Myocyte (in vitro differentiated cells): ENCODE measurements around the gene COASY. TPM values are rescaled to one million over a fixed set of nuclear protein-coding genes. Genes with fewer than 3 reads are reported as not detected.
"Not testable (repeated sequence)": the region's sequence is repeated elsewhere in the genome, so short reads cannot be mapped to it uniquely, and the experiment has no call there.

ENCODE experiments used
- DNase-seq: peaks from one replicate; pipeline ENCODE4 v3.0.0-alpha.2; 2012; ENCODE audit warnings: low read depth
- total RNA-seq: library from RNA; depleted of rRNA; stranded (reverse); fragments of >200 nt; gene quantifications from 2 replicates; pipeline ENCODE4 v1.2.3, GENCODE V29; 2014

COASY gene
- total RNA-seq, 1 donor from 2014 or later, result 24.4 TPM

DNA sequence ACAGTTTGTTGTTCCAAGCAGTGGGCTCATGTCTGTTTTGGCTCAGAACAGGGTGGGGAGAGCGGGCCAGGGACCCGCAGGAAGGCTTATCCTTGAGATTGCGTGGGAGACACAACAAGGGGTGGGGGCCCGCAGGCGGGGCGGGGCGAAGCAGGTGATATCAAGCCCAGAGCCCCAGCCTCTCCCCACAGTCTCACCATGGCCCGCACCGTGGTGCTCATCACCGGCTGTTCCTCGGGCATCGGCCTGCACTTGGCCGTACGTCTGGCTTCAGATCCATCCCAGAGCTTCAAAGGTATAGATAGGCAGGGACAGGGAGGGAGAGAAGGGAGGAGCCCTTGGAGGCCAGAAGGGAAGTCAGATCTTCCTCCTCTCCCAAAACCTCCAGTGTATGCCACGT is 9.2 kb upstream of the COASY start, which contains the start of gene HSD17B1:
HSD17B1 (plus strand) TSS at position 188 of the 400 bp plus-strand sequence; CDS start at position 199, 11 bp downstream.
- DNase-seq, result not testable (repeated sequence)

DNA sequence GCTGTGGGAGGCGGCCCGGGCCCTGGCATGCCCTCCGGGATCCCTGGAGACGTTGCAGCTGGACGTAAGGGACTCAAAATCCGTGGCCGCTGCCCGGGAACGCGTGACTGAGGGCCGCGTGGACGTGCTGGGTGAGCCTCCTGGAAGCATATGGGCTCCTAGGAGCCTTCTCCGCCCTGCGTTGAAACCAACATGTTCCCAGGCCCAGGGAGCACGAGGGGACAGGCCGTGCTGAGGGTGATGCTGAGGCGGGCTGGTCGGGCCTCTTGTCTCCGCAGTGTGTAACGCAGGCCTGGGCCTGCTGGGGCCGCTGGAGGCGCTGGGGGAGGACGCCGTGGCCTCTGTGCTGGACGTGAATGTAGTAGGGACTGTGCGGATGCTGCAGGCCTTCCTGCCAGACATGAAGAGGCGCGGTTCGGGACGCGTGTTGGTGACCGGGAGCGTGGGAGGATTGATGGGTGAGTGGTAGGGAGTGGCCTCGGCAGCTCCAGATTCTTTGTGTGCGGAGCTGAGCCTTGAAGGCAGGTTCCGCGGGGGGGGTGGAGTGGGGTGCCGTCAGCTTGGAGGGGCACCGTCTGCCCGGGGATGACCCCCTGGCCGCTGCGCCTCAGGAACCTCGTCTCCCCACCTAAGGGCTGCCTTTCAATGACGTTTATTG is 8.7 kb upstream of the COASY start:
- no peak for DNase-seq

DNA sequence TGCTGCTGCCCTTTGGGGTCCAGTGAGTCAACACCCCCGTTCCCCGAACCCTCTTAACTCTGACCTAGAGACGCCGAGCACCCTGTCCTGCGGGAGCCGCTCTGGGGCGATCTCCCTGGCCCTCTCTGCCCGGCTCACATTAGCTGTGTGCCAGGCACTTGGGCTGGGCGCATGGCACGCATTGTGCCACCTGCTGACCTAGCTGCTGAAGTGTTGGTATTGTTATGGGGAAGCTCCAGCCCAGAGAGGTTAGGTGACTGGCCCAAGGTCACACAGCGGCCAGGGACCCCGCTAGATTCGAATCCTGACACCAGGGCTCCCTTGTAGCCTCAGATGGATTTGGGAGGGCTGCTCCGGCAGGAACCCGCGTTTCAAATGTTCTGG is 8.1 kb upstream of the COASY start:
- DNase-seq, result peak; percentile 26

DNA sequence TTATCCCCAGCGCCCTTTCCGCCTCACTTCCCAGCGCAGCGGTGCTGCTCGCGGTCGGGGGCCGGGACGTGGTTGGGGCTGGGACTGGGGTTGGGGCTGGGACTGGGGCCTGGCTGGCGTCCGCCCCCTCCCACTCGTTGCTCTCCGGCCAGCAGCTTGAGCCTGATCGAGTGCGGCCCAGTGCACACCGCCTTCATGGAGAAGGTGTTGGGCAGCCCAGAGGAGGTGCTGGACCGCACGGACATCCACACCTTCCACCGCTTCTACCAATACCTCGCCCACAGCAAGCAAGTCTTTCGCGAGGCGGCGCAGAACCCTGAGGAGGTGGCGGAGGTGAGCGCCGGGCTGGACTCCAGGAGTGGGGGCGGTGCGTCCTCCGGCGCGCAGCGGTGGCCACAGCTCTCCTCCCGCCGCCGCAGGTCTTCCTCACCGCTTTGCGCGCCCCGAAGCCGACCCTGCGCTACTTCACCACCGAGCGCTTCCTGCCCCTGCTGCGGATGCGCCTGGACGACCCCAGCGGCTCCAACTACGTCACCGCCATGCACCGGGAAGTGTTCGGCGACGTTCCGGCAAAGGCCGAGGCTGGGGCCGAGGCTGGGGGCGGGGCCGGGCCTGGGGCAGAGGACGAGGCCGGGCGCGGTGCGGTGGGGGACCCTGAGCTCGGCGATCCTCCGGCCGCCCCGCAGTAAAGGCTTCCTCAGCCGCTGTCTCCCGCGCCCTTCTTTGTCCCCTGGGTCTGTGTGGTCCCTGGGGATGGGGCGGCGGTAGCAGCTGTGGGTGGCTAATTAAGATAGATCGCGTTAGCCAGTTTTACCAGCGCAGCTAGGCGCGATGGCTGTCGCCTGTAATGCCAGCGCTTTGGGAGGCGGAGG is 7.5 kb upstream of the COASY start:
- DNase-seq, result peak; percentile 83

DNA sequence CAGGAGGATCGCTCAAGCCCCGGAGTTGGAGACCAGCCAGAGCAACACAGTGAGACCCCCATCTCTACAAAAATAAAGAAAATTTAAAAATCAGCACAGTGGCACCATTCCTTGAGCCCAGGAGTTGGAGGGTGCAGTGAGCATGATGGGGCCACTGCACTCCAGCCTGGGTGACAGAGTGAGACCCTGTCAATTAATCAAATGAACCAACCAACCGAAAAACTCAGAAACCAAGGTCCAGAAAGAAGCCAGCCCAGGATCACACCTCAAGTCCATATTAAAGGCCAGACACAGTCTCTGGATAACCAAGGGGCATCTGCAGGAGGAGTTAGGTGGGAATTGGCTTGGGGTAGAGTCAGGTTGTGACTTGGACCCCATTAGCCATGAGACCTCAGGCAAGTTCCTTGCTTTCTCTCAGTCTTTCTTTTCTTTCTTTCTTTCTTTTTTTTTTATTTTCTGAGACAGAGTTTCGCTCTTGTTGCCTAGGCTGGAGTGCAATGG is 6.8 kb upstream of the COASY start:
- no peak for DNase-seq

DNA sequence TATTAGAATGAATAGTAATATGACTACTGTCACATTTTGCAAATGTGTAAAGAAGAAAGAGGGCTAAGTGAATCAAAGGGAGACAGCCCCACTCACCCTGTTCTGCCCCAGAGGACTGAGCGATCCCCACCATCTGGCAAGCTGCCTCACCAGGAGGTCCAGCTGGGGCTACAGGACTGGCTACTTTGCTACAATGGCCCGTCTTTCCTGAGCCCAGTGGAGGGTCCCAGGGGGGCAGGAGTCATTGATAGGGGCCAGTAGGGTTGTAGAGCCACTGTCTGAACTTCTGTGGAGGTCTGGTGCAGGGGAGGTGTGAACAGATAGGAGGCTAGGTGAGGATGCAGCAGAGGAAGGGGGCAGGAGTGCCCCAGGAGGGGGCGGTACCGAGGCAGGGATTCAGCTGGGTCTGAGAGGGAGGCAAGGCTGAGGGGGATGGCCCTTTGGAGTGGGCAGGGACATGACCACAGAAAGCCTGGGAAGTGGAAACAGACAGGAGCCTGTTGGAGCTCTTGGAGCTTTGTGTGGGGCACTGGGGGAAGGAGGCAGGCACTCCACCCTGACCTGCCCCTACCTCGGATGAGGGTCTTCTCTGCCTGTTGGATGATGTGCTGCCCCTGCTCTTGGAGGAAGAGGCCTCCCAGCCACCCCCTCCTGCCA is 5.9 kb upstream of the COASY start:
- not testable (repeated sequence) for DNase-seq

DNA sequence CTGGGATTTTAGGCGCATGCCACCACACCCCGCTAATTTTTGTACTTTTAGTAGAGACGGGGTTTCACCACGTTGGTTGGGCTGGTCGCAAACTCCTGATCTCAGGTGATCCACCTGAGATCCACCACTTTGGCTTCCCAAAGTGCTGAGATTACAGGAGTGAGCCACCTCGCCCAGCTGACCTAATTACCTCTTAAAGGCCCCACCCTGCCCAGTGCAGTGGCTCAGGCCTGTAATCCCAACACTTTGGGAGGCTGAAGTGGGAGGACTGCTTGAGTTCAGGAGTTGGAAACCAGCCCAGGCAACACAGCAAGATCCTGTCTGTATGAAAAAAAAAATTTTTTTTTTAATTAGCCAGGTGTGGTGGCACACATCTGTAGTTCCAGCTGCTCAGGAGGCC is 2.9 kb upstream of the COASY start:
- no peak for DNase-seq

DNA sequence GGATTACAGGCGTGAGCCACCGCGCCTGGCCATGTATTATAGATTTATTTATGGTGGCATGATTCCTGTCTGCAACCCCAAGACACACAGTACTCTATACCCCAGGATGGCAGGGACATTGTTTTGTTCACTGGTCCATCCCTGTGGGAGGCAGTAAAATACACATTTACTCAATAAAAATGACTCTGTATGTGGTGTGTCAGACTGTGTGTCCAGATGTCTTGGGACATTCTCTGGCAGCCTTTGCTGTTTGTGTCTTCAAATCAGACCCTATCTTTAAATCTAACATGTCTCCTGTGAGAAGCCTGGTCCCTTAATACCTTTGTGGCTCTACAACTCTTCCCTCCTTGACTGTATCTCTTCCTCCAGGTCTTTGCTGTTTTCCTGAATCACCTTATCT is 1.7 kb upstream of the COASY start:
- DNase-seq, result no peak

DNA sequence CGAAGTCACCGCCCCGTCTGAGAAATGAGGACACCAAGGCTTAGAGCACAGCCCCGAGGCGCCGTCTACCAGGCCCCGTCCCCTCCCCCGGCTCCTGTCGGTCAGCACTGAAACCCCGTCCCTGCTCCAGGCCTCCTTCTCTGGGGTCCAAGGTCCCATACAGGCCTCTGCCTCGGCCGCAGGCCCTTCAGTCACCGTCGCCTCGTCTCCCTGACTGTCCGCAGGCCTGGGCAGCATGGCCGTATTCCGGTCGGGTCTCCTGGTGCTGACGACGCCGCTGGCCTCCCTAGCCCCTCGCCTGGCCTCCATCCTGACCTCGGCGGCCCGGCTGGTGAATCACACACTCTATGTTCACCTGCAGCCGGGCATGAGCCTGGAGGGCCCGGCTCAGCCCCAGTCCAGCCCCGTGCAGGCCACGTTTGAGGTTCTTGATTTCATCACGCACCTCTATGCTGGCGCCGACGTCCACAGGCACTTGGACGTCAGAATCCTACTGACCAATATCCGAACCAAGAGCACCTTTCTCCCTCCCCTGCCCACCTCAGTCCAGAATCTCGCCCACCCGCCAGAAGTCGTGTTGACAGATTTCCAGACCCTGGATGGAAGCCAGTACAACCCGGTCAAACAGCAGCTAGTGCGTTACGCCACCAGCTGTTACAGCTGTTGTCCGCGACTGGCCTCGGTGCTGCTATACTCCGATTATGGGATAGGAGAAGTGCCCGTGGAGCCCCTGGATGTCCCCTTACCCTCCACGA is 617 bp downstream of the COASY start:
- DNase-seq, result peak; percentile 23

DNA sequence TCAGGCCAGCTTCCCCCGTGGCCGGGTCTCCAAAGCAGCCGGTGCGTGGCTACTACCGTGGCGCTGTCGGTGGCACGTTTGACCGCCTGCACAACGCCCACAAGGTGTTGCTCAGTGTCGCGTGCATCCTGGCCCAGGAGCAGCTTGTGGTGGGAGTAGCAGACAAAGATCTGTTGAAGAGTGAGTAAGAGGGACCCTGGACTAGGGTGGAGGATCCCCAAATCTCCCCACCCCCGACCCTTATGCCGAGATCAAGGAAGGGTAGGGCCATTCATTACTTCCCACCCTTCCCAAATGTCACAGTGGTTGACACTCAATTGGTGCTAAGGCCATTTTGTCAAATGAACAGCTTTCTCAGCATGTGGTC is 1.2 kb downstream of the COASY start:
- DNase-seq, result no peak

DNA sequence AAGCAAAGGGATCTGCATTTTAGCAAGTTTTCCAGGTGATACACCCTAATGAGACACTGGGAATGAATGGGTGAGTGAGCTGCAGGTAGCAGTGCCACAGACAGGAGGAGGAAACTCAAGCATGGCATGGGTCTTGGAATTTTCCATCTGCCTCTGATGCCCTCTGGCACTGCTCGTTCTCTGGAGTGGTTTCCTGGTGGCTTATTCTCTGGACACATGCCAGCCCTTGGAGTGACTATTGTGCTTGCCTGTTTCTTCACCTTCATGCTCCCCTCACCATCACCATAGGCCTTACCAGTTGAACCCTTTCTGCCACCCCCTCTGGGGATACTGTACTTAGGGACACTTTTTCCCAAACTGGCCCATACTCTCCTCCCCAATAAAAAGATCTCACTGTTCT is 1.6 kb downstream of the COASY start:
- peak; percentile 37 for DNase-seq

DNA sequence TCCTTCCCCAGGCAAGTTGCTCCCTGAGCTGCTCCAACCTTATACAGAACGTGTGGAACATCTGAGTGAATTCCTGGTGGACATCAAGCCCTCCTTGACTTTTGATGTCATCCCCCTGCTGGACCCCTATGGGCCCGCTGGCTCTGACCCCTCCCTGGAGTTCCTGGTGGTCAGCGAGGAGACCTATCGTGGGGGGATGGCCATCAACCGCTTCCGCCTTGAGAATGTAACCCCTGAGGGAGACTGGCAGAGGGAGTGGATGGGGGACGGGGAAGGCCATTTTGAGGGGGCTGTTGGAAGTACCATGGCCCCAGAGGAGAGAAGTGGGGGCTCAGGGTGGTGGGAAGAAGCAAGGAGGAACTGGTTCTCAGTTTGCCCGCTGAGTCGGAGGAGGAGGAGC is 2.0 kb downstream of the COASY start:
- DNase-seq, result no peak

DNA sequence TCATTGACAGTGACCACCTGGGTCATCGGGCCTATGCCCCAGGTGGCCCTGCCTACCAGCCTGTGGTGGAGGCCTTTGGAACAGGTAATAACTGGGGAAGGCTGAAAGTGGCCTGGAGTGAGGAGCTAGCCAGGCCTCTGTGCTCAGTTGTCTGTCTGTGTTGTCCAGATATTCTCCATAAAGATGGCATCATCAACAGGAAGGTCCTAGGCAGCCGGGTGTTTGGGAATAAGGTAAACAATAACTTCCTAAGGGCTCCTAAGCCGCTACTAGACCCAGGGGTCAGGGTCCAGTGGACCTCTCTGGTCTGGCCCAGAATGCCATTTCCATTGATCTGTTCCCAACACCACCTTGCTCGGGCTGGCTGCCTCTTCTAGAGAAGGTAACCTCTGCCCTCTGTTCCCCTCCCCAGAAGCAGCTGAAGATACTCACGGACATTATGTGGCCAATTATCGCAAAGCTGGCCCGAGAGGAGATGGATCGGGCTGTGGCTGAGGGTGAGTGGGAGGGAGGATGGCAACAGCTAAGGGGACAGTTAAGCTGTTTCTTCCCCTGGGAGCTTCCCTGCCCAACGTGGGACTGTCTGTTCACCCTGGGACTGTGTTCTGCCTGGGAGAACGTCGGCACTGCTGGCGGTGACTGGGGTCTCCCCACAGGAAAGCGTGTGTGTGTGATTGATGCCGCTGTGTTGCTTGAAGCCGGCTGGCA is 3.0 kb downstream of the COASY start:
- DNase-seq, result no peak

DNA sequence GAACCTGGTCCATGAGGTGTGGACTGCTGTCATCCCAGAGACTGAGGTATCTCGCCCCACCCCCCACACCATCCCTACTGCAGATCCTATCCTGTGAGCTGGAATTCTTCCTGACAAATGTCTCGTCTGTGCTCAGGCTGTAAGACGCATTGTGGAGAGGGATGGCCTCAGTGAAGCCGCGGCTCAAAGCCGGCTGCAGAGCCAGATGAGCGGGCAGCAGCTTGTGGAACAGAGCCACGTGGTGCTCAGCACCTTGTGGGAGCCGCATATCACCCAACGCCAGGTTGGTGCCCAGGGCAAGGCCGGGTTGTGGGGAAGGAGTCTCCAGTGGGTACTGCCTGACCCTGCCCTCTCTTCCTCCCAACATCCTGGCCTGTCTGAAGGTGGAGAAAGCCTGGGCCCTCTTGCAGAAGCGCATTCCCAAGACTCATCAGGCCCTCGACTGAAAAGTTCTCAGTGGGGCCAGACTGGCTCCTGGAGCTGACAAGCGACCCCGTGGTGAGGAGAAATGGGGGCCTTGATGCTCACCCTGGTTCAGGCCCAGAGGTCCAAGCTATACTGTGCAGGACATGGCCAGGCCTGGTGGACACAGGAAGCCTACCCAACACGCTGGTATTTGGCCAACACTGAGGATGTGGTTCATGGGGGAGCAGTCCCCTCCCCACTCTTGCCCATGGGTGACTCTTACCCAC is 3.7 kb downstream of the COASY start:
- no peak for DNase-seq

DNA sequence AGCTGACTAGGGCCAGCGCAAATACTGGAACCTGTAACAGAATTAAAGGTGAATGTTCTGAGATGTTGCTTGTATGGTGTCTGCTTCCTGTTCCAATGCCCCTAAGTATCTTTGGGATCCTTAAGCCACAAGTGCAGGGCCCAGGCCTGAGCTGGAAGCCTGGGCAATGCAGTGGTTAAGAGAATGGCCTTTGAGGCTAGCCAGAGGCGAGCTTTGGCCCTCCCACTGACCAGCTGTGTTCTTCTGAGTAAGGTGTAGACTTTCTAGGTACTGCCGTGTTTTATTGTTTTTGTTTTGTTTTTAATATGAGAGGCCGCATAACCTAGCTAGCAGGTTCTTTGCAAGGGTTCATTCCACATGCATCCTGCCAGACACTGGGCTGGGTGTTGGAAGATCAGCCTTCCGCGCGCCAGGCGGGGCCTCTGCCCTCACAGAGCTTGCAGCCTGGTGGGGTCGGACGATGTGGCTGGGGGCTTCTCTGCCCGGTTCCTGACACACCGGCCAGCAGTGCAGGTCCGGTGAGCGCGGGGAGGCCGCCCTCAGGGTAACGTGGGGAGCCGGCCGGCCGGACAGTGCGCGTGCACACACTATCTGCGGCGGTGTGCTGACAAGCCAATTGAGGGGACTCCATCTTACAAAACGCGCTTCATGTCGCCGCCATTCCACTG is 4.4 kb downstream of the COASY start:
- DNase-seq, result peak; percentile 35

DNA sequence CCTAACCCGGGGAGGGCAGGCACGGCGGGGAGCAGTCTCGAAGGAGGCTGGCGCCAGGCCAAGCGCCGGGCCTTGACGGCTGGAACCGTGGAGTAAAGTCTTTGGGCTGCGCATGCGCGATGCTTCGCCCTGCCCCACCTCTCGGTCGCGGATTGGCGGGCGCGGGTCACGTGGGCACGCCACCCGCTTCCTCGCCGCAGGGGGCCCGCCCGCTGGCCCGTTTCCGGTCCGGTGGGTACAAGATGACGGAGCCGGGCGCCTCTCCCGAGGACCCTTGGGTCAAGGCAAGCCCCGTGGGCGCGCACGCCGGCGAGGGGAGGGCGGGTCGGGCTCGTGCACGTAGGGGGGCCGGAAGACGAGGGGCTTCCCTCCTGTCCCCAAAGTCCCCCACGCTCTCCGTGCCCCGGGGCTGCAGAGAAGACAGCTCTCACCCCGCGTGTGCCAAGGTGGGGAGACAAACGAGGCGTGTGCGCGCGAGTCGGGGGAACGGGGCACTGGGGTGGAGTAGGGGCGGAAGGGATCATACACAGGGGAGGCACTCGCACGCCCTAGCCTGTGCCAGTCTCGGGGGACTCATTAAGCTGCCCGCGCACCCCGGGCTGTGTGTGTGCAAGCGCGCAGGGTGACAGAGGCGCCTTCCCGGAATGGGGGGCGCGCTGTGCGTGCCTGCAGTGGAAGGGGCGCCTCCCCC is 5.1 kb downstream of the COASY start, which contains the start of gene MLX:
MLX (plus strand) TSS at position 218 of the 691 bp plus-strand sequence; CDS start at position 243, 25 bp downstream.
- DNase-seq, result peak; percentile 91

DNA sequence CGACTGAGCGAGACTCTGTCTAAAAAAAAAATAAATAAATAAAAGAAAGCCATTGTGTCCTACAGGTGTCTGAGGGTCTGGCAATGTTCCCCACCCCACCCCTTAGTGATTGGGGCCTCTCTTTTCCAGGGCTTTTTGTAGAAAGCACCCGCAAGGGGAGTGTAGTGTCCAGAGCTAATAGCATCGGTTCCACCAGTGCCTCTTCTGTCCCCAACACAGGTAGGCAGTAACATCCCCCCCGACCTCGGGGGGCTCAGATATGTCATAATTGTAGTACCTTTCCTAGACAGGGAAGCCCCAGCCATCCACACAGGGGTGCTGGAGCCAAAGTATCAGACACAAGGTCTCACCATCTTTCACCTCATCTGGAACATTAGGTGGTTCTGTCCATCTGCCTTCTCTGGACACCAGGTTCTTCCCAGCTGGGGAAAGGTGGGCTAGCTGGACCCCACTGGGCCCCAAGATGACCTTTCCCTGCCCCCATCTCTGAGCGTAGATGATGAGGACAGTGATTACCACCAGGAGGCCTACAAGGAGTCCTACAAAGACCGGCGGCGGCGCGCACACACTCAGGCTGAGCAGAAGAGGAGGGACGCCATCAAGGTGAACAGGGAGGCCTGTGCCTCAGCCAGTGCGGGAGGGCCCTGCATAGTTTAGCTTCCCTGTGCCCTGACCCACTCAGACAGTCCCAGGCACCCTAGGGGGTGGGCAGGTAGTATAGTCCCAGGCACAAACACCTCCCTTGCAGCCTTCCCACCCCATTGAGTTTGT is 6.6 kb downstream of the COASY start:
- no peak for DNase-seq
